Measurements from ENCODE around the gene DNMBP. TPM values are rescaled to one million over a fixed set of nuclear protein-coding genes. Genes with fewer than 3 reads are reported as not detected.
A peak's percentile ranks its signal among the peaks of the same experiment; 100 is the strongest.
"Not testable (repeated sequence)": the region's sequence is repeated elsewhere in the genome, so short reads cannot be mapped to it uniquely, and the experiment has no call there.

DNMBP gene
- total RNA-seq, 1 donor from 2014 or later: 5.0 TPM

DNA sequence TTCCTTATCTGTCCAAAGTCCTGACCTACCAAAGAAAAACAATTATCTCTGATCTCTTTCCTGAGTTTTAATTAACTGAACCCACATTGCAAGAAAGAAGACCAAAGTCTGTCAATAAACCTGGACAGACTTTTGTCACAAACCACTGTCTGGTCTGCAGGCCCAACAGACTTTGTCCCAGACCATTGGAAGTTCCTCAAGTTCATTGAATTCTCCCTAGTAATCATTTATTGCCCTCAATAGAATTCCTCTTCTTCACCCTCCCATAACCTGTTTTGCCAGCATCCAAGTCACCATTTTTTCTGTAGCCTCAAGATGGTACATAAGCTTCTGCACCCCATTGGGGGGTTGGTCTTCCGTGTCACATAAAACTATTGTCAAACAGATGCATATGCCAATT, 3.9 kb upstream of the DNMBP start:
- FAIRE-seq (no peak), DNase-seq (ENCODE audit: low read depth) (no peak)
- Histone ChIP-seq H3K36me3 (ENCODE audit: control insufficient read depth, insufficient read depth, low read length) (no peaks in the 10 kb centered on the region), H3K4me3 (ENCODE audit: low read depth, low read length) (no peak overlapping the region), H3K27me3 (ENCODE audit: control insufficient read depth, insufficient read depth, low read length) (no peaks in the 10 kb centered on the region)
- TF ChIP-seq, protein P1, sequence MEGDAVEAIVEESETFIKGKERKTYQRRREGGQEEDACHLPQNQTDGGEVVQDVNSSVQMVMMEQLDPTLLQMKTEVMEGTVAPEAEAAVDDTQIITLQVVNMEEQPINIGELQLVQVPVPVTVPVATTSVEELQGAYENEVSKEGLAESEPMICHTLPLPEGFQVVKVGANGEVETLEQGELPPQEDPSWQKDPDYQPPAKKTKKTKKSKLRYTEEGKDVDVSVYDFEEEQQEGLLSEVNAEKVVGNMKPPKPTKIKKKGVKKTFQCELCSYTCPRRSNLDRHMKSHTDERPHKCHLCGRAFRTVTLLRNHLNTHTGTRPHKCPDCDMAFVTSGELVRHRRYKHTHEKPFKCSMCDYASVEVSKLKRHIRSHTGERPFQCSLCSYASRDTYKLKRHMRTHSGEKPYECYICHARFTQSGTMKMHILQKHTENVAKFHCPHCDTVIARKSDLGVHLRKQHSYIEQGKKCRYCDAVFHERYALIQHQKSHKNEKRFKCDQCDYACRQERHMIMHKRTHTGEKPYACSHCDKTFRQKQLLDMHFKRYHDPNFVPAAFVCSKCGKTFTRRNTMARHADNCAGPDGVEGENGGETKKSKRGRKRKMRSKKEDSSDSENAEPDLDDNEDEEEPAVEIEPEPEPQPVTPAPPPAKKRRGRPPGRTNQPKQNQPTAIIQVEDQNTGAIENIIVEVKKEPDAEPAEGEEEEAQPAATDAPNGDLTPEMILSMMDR (IDR thresholded peaks at IDR 0.05; ENCODE audit: insufficient read depth, low read length, severe bottlenecking): no peak

DNA sequence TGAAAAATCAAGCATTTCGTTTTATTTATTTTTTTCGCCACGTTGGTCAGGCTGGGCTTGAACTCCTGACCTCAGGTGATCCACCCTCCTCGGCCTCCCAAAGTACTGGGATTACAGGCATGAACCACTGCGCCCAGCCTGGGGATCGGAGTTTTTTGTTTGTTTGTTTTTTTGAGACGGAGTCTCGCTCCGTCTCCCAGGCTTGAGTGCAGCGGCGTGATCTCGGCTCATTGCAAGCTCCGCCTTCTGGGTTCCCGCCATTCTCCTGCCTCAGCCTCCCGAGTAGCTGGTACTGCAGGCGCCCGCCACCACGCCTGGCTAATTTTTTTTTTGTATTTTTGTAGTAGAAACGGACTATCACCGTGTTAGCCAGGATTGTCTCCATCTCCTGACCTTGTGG, 2.2 kb upstream of the DNMBP start:
- FAIRE-seq; H3K36me3 ChIP-seq (ENCODE audit: control insufficient read depth, insufficient read depth, low read length); H3K27me3 ChIP-seq (ENCODE audit: control insufficient read depth, insufficient read depth, low read length); H3K4me3 ChIP-seq (ENCODE audit: low read depth, low read length); DNase-seq (ENCODE audit: low read depth): not testable (repeated sequence)

DNA sequence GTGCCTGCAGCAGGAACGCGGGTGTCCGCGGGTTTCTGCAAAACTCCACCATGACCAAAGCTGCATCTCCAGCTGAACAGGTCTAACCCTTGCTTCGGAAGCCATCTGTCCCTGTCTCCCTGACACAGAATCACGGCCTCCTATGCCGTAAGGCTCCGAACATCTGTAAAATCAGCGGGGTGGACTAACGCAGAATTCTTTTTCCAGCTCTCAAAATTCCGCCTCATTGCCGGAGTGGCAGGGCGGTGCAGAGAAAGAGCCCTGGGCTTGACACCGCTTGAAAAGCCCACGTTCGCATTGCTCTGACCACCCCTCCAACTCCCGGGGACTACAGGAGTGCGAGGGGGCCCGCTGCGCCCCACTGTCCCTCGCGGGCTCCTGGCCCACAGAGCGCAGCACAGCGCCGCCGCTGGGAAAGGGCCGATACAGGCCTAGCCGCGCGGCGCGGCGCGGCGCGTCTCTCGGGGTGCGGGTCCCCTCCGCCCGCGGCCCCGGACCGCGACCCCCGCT, 409 bp downstream of the DNMBP start:
- no peak for FAIRE-seq
- DNase-seq (ENCODE audit: low read depth): no peak
- Histone ChIP-seq H3K4me3 (ENCODE audit: low read depth, low read length) (peak overlapping the region; percentile 77), H3K27me3 (ENCODE audit: control insufficient read depth, insufficient read depth, low read length) (no peaks in the 10 kb centered on the region), H3K36me3 (ENCODE audit: control insufficient read depth, insufficient read depth, low read length) (no peaks in the 10 kb centered on the region)
- TF ChIP-seq, protein P1 (IDR thresholded peaks at IDR 0.05; ENCODE audit: insufficient read depth, low read length, severe bottlenecking): peak; percentile 75

DNA sequence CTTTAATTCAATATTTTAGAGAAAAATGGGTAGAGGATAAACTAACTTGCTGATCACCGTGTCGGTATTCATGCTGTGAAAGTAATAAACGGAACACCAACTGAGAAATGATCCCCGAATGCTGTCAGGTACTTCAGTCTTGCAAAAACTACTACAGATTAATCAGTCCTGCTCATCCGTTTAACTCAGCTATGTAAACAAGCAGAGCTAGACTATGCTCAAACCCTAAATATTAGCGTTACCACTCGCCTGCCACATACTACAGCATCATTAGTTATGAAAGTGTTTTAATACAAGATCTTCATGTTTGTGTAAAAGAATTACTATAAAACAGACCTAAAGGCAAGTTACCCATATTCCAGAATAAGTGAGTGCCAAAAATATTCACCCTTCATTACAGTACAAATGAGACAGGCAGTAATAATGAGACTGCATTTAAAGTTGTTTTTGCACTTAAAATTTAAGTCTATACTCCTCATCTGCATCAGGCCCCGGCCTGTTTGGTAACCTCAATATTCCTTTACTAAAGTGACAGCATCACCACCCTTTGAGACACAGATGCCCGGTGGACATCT, 952 bp downstream of the DNMBP start:
- TF ChIP-seq, protein P1 (IDR thresholded peaks at IDR 0.05; ENCODE audit: insufficient read depth, low read length, severe bottlenecking): no peak
- FAIRE-seq (no peak), DNase-seq (ENCODE audit: low read depth) (peak; percentile 57)
- H3K36me3 ChIP-seq (ENCODE audit: control insufficient read depth, insufficient read depth, low read length): no peaks in the 10 kb centered on the region
- no peaks in the 10 kb centered on the region for H3K27me3 ChIP-seq (ENCODE audit: control insufficient read depth, insufficient read depth, low read length)
- H3K4me3 ChIP-seq (ENCODE audit: low read depth, low read length): peak overlapping the region; percentile 77

DNA sequence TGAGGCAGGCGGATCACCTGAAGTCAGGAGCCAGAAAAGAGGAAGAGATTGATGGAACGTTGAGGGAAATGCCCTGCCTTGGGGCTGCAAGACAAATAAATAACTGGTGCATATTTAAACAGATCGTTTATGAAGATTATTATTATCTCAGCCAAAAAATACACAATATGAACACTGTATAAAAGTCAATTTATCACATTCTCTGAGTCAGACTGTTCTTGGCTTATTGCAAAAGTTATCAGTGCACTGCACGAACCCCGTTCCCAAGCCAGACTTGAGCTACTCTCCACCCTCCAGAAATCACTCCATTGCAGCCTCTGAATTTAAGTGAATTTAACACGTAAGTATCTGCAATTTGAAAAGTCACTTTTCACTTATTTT, 1.6 kb downstream of the DNMBP start:
- Histone ChIP-seq H3K27me3 (ENCODE audit: control insufficient read depth, insufficient read depth, low read length) (no peaks in the 10 kb centered on the region), H3K4me3 (ENCODE audit: low read depth, low read length) (peak overlapping the region; percentile 77), H3K36me3 (ENCODE audit: control insufficient read depth, insufficient read depth, low read length) (no peaks in the 10 kb centered on the region)
- TF ChIP-seq, protein P1 (IDR thresholded peaks at IDR 0.05; ENCODE audit: insufficient read depth, low read length, severe bottlenecking): no peak
- DNase-seq (ENCODE audit: low read depth): no peak
- no peak for FAIRE-seq

DNA sequence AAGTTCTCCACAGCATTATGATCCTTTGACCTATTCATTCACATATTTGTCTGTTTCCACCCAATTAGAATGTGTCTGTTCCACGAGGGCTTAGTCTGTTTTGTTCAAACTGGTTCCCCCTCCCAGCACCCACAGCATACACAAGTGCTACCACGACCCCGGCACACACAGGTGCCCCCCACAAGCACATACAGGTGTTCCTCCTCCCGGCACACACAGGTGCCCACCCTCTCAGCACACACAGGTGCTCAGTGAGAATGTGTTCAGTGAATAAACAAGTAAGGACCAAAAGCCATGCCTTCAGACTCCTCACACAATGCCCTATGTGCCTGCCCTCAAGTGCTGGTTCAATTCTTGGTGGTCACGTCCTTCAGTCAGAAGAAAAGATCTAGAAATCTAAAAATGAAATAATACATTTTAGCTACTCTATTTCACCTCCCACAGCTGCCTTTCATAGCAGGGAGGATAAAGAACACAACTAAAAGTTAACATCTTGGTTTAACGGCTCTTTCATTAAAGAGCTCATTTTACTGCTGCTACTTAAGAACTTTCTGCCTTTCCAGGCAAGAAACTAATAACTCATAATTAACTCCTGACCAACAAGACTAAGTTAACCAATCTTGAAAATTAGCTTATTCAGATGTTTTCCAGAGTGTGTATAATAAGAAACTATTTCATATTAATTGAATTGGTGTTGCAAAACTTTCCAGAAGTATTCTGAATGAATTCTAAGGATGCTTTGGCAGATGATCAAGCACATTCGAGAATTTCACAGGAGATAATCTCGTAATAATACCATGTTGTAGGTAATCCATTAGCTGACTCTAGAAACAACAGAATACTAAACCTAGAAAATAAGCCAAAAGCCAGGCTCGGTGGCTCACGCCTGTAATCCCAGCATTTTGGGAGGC, 2.3 kb downstream of the DNMBP start:
- Histone ChIP-seq H3K36me3 (ENCODE audit: control insufficient read depth, insufficient read depth, low read length) (no peaks in the 10 kb centered on the region), H3K27me3 (ENCODE audit: control insufficient read depth, insufficient read depth, low read length) (no peaks in the 10 kb centered on the region), H3K4me3 (ENCODE audit: low read depth, low read length) (no peak overlapping the region)
- DNase-seq (ENCODE audit: low read depth) (no peak), FAIRE-seq (no peak)
- TF ChIP-seq, protein P1 (IDR thresholded peaks at IDR 0.05; ENCODE audit: insufficient read depth, low read length, severe bottlenecking): no peak

All from bronchial epithelial cell (primary cell).